ENCODE data around the gene PDCD4. TPM values are rescaled to one million over a fixed set of nuclear protein-coding genes. Genes with fewer than 3 reads are reported as not detected.

The PDCD4 gene
- total RNA-seq, 1 experiment from 2014 or later: 63.0 TPM

DNA sequence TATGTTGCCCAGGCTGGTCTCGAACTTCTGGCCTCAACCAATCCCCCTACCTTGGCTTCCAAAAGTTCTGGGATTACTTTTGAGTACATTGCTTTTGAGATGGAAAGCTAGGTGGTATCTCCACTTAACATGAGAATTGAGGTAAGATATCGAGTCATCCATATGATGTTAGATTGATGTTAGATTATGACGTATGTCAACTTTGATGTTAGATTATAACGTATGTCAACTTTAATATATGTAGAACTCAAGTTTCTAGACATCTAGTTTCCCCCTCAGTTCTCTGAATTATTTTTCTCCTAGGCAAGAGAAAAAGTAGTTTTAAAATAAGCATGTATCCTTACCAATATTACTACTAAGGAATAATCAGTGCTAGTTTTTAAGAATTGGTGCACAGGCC, 67.7 kb downstream of the PDCD4 start:
- TF ChIP-seq SIN3A (IDR thresholded peaks at IDR 0.05; ENCODE audit: low read depth) (no peak), FOSL1 (IDR thresholded peaks at IDR 0.05; ENCODE audit: low read depth) (no peak), CEBPB (IDR thresholded peaks at IDR 0.05; ENCODE audit: low read depth) (no peak), ZNF274 (IDR thresholded peaks at IDR 0.05; ENCODE audit: low read depth, low read length) (no peak), EZH2phosphoT487 (IDR thresholded peaks at IDR 0.05; ENCODE audit: borderline replicate concordance) (no peak), YY1 (IDR thresholded peaks at IDR 0.05; ENCODE audit: extremely low read depth, insufficient replicate concordance, low read depth, low read length) (no peak)
- TF ChIP-seq, protein P1, sequence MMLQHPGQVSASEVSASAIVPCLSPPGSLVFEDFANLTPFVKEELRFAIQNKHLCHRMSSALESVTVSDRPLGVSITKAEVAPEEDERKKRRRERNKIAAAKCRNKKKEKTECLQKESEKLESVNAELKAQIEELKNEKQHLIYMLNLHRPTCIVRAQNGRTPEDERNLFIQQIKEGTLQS (IDR thresholded peaks at IDR 0.05): no peak
- no TSS peak for BruUV-seq (replicated peaks)
- CTCF ChIA-PET: interaction anchor here (0.6 kb wide), 1 partner anchor 12 kb away, joined by 3 read pairs; no protein-coding TSS in a partner anchor
- no peak overlapping the region for H3K9ac ChIP-seq (ENCODE audit: low read length)
- no peaks in the 10 kb centered on the region for H3K4me1 ChIP-seq (ENCODE audit: control insufficient read depth in 1 of 2, insufficient read depth in 2 of 2, low read length in 2 of 2)
- no peak overlapping the region for H3K4me3 ChIP-seq (replicated peaks in 1 of 2; ENCODE audit: low read depth in 1 of 2, low read length in 2 of 2)
- no peak overlapping the region for H2AFZ ChIP-seq (ENCODE audit: low read depth, low read length, poor library complexity, severe bottlenecking)
- H4K20me1 ChIP-seq (ENCODE audit: insufficient read depth): no peaks in the 10 kb centered on the region
- H3K27me3 ChIP-seq (ENCODE audit: insufficient read depth, low read length): no peaks in the 10 kb centered on the region
- DNase-seq (ENCODE audit: low read depth, low spot score) (no peak), ATAC-seq (no peak)
- no peaks in the 10 kb centered on the region for H3K36me3 ChIP-seq (ENCODE audit: control insufficient read depth in 1 of 2, insufficient read depth in 2 of 2, low read length in 2 of 2)
- intact Hi-C loops (cut with micrococcal nuclease): no loop called here
- H3K4me2 ChIP-seq (ENCODE audit: low read length): no peak overlapping the region
- H3K79me2 ChIP-seq (ENCODE audit: insufficient read depth, low read length): peaks cover 61% of the 10 kb centered on the region
- RAD21 ChIA-PET (ENCODE audit: low non-redundant PET in 1 of 2, low total read pairs in 2 of 2, uncharacterized antibody in 2 of 2, unreplicated experiment in 2 of 2): no interaction called here
- H3K27ac ChIP-seq (ENCODE audit: low read depth, low read length): no peak overlapping the region
- no peaks in the 10 kb centered on the region for H3K9me3 ChIP-seq (ENCODE audit: control insufficient read depth in 1 of 2, insufficient read depth in 1 of 2, low read depth in 1 of 2, low read length in 2 of 2)
- POLR2A ChIA-PET: no interaction called here
- H3K9me2 ChIP-seq (ENCODE audit: insufficient read depth): peaks cover 3% of the 10 kb centered on the region; the same call in 1 of the 2 replicates

DNA sequence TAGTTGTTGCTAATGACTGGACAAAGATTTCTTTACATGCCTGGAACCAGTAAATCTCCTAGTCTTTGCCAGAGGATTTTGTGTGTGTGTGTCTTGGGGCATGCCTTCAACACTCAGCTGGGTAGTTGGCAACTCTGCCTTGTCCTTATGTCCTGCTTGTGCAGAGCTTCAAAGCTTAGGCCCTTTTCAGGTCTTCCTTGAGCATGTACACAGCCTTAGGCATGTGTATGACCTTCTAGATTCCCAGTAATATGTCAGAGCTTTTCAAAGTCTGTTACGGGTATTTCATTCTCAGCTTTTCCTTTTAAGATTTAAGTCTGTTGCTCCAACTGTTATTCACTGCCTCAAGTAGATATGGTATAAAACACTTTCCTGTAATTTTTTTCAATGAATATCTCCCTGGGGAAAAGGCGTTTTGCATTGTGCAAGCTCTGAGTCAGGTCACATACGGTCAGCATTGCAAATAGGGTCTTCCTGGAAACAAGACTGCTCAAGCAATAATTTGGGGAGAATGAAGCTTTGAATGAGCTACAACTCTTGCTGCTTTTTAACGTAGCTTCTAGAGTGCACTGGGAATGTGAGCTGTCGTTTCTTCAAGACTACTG, 73.2 kb downstream of the PDCD4 start:
- no peak overlapping the region for H3K9ac ChIP-seq (ENCODE audit: low read length)
- no peak overlapping the region for H2AFZ ChIP-seq (ENCODE audit: low read depth, low read length, poor library complexity, severe bottlenecking)
- intact Hi-C loops (cut with micrococcal nuclease): no loop called here
- H3K9me3 ChIP-seq (ENCODE audit: control insufficient read depth in 1 of 2, insufficient read depth in 1 of 2, low read depth in 1 of 2, low read length in 2 of 2): no peaks in the 10 kb centered on the region
- no peak for ATAC-seq
- H3K9me2 ChIP-seq (ENCODE audit: insufficient read depth): no peaks in the 10 kb centered on the region
- H3K36me3 ChIP-seq (ENCODE audit: control insufficient read depth in 1 of 2, insufficient read depth in 2 of 2, low read length in 2 of 2): no peaks in the 10 kb centered on the region
- ChIA-PET CTCF (no interaction called here), POLR2A (no interaction called here), RAD21 (ENCODE audit: low non-redundant PET in 1 of 2, low total read pairs in 2 of 2, uncharacterized antibody in 2 of 2, unreplicated experiment in 2 of 2) (no interaction called here)
- H3K27me3 ChIP-seq (ENCODE audit: insufficient read depth, low read length): no peaks in the 10 kb centered on the region
- H3K4me1 ChIP-seq (ENCODE audit: control insufficient read depth in 1 of 2, insufficient read depth in 2 of 2, low read length in 2 of 2): peaks cover 0 to 4% of the 10 kb centered on the region in 2 experiments; a peak in 1 of 4 replicates
- no peak overlapping the region for H3K27ac ChIP-seq (ENCODE audit: low read depth, low read length)
- no peak for DNase-seq (ENCODE audit: low read depth, low spot score)
- TF ChIP-seq YY1 (IDR thresholded peaks at IDR 0.05; ENCODE audit: extremely low read depth, insufficient replicate concordance, low read depth, low read length) (no peak), CEBPB (IDR thresholded peaks at IDR 0.05; ENCODE audit: low read depth) (no peak), SIN3A (IDR thresholded peaks at IDR 0.05; ENCODE audit: low read depth) (no peak), POLR2A (IDR thresholded peaks at IDR 0.05; ENCODE audit: borderline replicate concordance, extremely low read depth, insufficient read depth, insufficient read length) (no peak), ELF1 (IDR thresholded peaks at IDR 0.05; ENCODE audit: borderline replicate concordance, low read depth) (no peak), CBX3 (IDR thresholded peaks at IDR 0.05; ENCODE audit: low read depth) (no peak), EZH2phosphoT487 (IDR thresholded peaks at IDR 0.05; ENCODE audit: borderline replicate concordance) (no peak), TCF7L2 (IDR thresholded peaks at IDR 0.05; ENCODE audit: borderline replicate concordance, extremely low read depth, insufficient read depth, insufficient read length) (no peak), ZFX (IDR thresholded peaks at IDR 0.05) (no peak)
- TF ChIP-seq, protein P2, sequence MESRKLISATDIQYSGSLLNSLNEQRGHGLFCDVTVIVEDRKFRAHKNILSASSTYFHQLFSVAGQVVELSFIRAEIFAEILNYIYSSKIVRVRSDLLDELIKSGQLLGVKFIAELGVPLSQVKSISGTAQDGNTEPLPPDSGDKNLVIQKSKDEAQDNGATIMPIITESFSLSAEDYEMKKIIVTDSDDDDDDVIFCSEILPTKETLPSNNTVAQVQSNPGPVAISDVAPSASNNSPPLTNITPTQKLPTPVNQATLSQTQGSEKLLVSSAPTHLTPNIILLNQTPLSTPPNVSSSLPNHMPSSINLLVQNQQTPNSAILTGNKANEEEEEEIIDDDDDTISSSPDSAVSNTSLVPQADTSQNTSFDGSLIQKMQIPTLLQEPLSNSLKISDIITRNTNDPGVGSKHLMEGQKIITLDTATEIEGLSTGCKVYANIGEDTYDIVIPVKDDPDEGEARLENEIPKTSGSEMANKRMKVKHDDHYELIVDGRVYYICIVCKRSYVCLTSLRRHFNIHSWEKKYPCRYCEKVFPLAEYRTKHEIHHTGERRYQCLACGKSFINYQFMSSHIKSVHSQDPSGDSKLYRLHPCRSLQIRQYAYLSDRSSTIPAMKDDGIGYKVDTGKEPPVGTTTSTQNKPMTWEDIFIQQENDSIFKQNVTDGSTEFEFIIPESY (IDR thresholded peaks at IDR 0.05; ENCODE audit: extremely low read depth, insufficient replicate concordance, low read length): no peak
- TF ChIP-seq, protein P3, sequence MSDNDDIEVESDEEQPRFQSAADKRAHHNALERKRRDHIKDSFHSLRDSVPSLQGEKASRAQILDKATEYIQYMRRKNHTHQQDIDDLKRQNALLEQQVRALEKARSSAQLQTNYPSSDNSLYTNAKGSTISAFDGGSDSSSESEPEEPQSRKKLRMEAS (IDR thresholded peaks at IDR 0.05): no peak
- TF ChIP-seq, protein P1 (IDR thresholded peaks at IDR 0.05): no peak
- H3K79me2 ChIP-seq (ENCODE audit: insufficient read depth, low read length): peaks cover 26% of the 10 kb centered on the region
- no peak overlapping the region for H3K4me2 ChIP-seq (ENCODE audit: low read length)
- no peaks in the 10 kb centered on the region for H4K20me1 ChIP-seq (ENCODE audit: insufficient read depth)
- H3K4me3 ChIP-seq (replicated peaks in 1 of 2; ENCODE audit: low read depth in 1 of 2, low read length in 2 of 2): no peak overlapping the region
- BruUV-seq (replicated peaks): no TSS peak

Data from HCT116 (cell line).